GM06990 (cell line): ENCODE measurements around the gene ERCC6.
A peak's percentile ranks its signal among the peaks of the same experiment; 100 is the strongest.

Source experiments
- DNase-seq: peaks from one replicate; pipeline ENCODE4 v3.0.0-alpha.2; 2011; ENCODE audit not compliant: insufficient read length; ENCODE audit errors: extremely low read depth
- H3K27me3 ChIP-seq: replicated peaks from 2 replicates; pipeline ENCODE4 v1.6.0; 2011; ENCODE audit warnings: low read length; ENCODE audit not compliant: control insufficient read depth, insufficient read depth
- H3K36me3 ChIP-seq: 2 replicates; pipeline ENCODE4 v1.5.1; 2011; ENCODE audit warnings: low read length; ENCODE audit not compliant: control insufficient read depth, insufficient read depth
- H3K4me3 ChIP-seq: replicated peaks from 2 replicates; pipeline ENCODE4 v1.5.1; 2011; ENCODE audit warnings: low read depth, mild to moderate bottlenecking, control low read depth, low read length
- CTCF ChIP-seq: IDR thresholded peaks from 2 replicates; pipeline ENCODE4 v1.5.1; 2011; ENCODE audit warnings: low read length, control low read depth, mild to moderate bottlenecking, inconsistent platforms; ENCODE audit not compliant: insufficient read depth, poor library complexity, severe bottlenecking

Gene ERCC6

GRCh38 chr10:49538381-49539319, at the start of gene ERCC6:
ERCC6 (minus strand) TSS chr10:49539121.
- Histone ChIP-seq H3K36me3 (no peaks in the 10 kb centered on the region; the same call in 1 of the 2 replicates), H3K4me3 (peak within 1 kb of the TSS; percentile 64), H3K27me3 (no peaks in the 10 kb centered on the region)
- no peak for TF ChIP-seq CTCF
- DNase-seq, result peak; percentile 96

- H3K36me3 ChIP-seq, result no peaks in the 10 kb centered on the region
- H3K4me3 ChIP-seq, result no peak overlapping the region
- no peak for TF ChIP-seq CTCF
These were observed 49.1 kb upstream of the ERCC6 start for GRCh38 chr10:49587981-49588380.

GRCh38 chr10:49585387-49585786, 46.5 kb upstream of the ERCC6 start:
- no peaks in the 10 kb centered on the region for H3K27me3 ChIP-seq
- DNase-seq, result no peak
- TF ChIP-seq CTCF, result no peak
- H3K36me3 ChIP-seq, result no peaks in the 10 kb centered on the region
- no peak overlapping the region for H3K4me3 ChIP-seq

More at GRCh38 chr10:49587981-49588380, 49.1 kb upstream of the ERCC6 start:
- no peaks in the 10 kb centered on the region for H3K27me3 ChIP-seq
- no peak for DNase-seq

- no peak for TF ChIP-seq CTCF
- no peak for DNase-seq
- Histone ChIP-seq H3K27me3 (no peaks in the 10 kb centered on the region), H3K36me3 (no peaks in the 10 kb centered on the region), H3K4me3 (no peak overlapping the region)
These were observed 40.7 kb upstream of the ERCC6 start for GRCh38 chr10:49579621-49580020.

- H3K36me3 ChIP-seq, result no peaks in the 10 kb centered on the region
- no peak for TF ChIP-seq CTCF
- no peaks in the 10 kb centered on the region for H3K27me3 ChIP-seq
- no peak for DNase-seq
- no peak overlapping the region for H3K4me3 ChIP-seq
These were observed 39.5 kb upstream of the ERCC6 start for GRCh38 chr10:49578392-49578791.
